PC-9 (cell line): Measurements from ENCODE around the gene SLC6A18.

Experiments
- CTCF ChIP-seq: fragments of 200-600 bp; sonication (generic); conservative IDR thresholded peaks from 2 replicates; pipeline ENCODE4 v1.6.1; 2017; ENCODE audit warnings: mixed run types, antibody characterized with exemption, mild to moderate bottlenecking, moderate library complexity
- EZH2 ChIP-seq: fragments of 200-600 bp; sonication (generic); IDR thresholded peaks from 2 replicates; pipeline ENCODE4 v1.8.0; 2017; ENCODE audit warnings: antibody characterized with exemption, low read depth

GRCh38 chr5:1190278-1190677 is 34.9 kb upstream of the SLC6A18 start:
- TF ChIP-seq CTCF: no peak
- no peak for TF ChIP-seq EZH2
